Measurements from ENCODE around the gene CDH2.

The CDH2 gene

GRCh38 chr18:28113271-28114029, 63.5 kb downstream of the CDH2 start:
- no peaks in the 10 kb centered on the region for H3K9me3 ChIP-seq (ENCODE audit: control insufficient read depth, insufficient read depth, low read length)
- no peak overlapping the region for H3K27ac ChIP-seq (ENCODE audit: low read length)
- DNase-seq (ENCODE audit: low read depth, low spot score): no peak
- H3K4me1 ChIP-seq (ENCODE audit: control insufficient read depth, insufficient read depth, low read length): no peaks in the 10 kb centered on the region; the same call in 1 of the 2 replicates
- H3K36me3 ChIP-seq (ENCODE audit: control insufficient read depth, insufficient read depth, low read length): no peaks in the 10 kb centered on the region
- no peaks in the 10 kb centered on the region for H3K27me3 ChIP-seq (ENCODE audit: control insufficient read depth, insufficient read depth, low read length)
- WGBS (ENCODE audit: insufficient coverage, insufficient read length): no CpG with 5 or more reads among the region's 3 CpGs
- H3K4me3 ChIP-seq (ENCODE audit: low read length): no peak overlapping the region

DNA sequence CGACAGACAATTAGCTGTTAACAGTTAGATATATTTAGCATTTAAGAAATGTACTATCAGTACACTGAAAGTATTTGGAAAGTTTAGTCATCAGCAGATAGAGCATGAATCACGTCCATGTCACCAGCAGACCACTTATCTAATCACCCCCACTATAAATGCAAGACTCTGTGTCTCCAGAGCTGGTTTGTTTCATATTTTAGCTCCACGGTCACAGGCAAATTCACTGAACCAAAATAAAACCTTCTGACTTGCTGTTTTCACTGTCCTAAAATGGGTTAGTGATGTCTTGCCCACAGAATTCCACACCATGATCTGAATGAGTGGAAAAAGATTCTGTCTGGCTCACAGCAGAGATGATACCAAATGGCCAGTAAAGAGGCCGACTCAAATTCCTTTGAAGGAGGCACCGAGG, 64.9 kb downstream of the CDH2 start:
- H3K4me1 ChIP-seq (ENCODE audit: control insufficient read depth, insufficient read depth, low read length): no peaks in the 10 kb centered on the region
- H3K27ac ChIP-seq (ENCODE audit: low read length): no peak overlapping the region
- WGBS (ENCODE audit: insufficient coverage, insufficient read length): no CpG with 5 or more reads among the region's 5 CpGs
- H3K36me3 ChIP-seq (ENCODE audit: control insufficient read depth, insufficient read depth, low read length): no peaks in the 10 kb centered on the region
- no peak for DNase-seq (ENCODE audit: low read depth, low spot score)
- no peaks in the 10 kb centered on the region for H3K27me3 ChIP-seq (ENCODE audit: control insufficient read depth, insufficient read depth, low read length)
- H3K4me3 ChIP-seq (ENCODE audit: low read length): no peak overlapping the region
- H3K9me3 ChIP-seq (ENCODE audit: control insufficient read depth, insufficient read depth, low read length): no peaks in the 10 kb centered on the region

- DNase-seq (ENCODE audit: low read depth, low spot score): no peak
- no CpG with 5 or more reads among the region's 9 CpGs for WGBS (ENCODE audit: insufficient coverage, insufficient read length)
- H3K4me1 ChIP-seq (ENCODE audit: control insufficient read depth, insufficient read depth, low read length): no peaks in the 10 kb centered on the region
- no peaks in the 10 kb centered on the region for H3K27me3 ChIP-seq (ENCODE audit: control insufficient read depth, insufficient read depth, low read length)
- no peaks in the 10 kb centered on the region for H3K9me3 ChIP-seq (ENCODE audit: control insufficient read depth, insufficient read depth, low read length)
- H3K4me3 ChIP-seq (ENCODE audit: low read length): no peak overlapping the region
- no peak overlapping the region for H3K27ac ChIP-seq (ENCODE audit: low read length)
- H3K36me3 ChIP-seq (ENCODE audit: control insufficient read depth, insufficient read depth, low read length): no peaks in the 10 kb centered on the region
These were observed 66.0 kb downstream of the CDH2 start for GRCh38 chr18:28110924-28111323.

GRCh38 chr18:28109781-28110560, 67.0 kb downstream of the CDH2 start:
- Histone ChIP-seq H3K27ac (ENCODE audit: low read length) (no peak overlapping the region), H3K4me1 (ENCODE audit: control insufficient read depth, insufficient read depth, low read length) (no peaks in the 10 kb centered on the region), H3K27me3 (ENCODE audit: control insufficient read depth, insufficient read depth, low read length) (no peaks in the 10 kb centered on the region), H3K4me3 (ENCODE audit: low read length) (no peak overlapping the region), H3K36me3 (ENCODE audit: control insufficient read depth, insufficient read depth, low read length) (no peaks in the 10 kb centered on the region), H3K9me3 (ENCODE audit: control insufficient read depth, insufficient read depth, low read length) (no peaks in the 10 kb centered on the region)
- no CpG with 5 or more reads among the region's 5 CpGs for WGBS (ENCODE audit: insufficient coverage, insufficient read length)
- DNase-seq (ENCODE audit: low read depth, low spot score): no peak

DNA sequence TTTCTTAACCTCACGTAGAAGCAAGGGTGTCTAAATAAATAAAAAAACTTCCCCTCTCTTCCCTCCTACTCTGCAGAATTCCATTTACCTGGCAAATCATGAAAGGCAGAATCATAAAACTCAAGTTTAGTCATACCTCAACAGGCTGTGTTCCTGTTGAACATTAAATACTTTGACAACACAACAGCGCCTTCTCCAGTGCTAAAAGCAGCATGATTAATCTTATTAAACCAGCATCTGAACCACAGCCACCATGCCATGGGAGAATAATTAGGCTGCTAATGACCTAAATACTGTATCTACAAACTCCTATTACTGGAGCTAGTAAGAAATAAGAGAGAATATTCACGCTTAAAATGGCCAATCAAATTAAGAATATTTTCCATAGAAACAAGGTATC, 68.1 kb downstream of the CDH2 start:
- H3K4me1 ChIP-seq (ENCODE audit: control insufficient read depth, insufficient read depth, low read length): no peaks in the 10 kb centered on the region
- WGBS (ENCODE audit: insufficient coverage, insufficient read length): no CpG with 5 or more reads among the region's 3 CpGs
- no peak for DNase-seq (ENCODE audit: low read depth, low spot score)
- H3K4me3 ChIP-seq (ENCODE audit: low read length): no peak overlapping the region
- H3K27me3 ChIP-seq (ENCODE audit: control insufficient read depth, insufficient read depth, low read length): no peaks in the 10 kb centered on the region
- H3K36me3 ChIP-seq (ENCODE audit: control insufficient read depth, insufficient read depth, low read length): no peaks in the 10 kb centered on the region
- H3K27ac ChIP-seq (ENCODE audit: low read length): no peak overlapping the region
- H3K9me3 ChIP-seq (ENCODE audit: control insufficient read depth, insufficient read depth, low read length): no peaks in the 10 kb centered on the region

- Histone ChIP-seq H3K4me3 (ENCODE audit: low read length) (no peak overlapping the region), H3K36me3 (ENCODE audit: control insufficient read depth, insufficient read depth, low read length) (no peaks in the 10 kb centered on the region), H3K27ac (ENCODE audit: low read length) (no peak overlapping the region), H3K4me1 (ENCODE audit: control insufficient read depth, insufficient read depth, low read length) (no peaks in the 10 kb centered on the region), H3K9me3 (ENCODE audit: control insufficient read depth, insufficient read depth, low read length) (no peaks in the 10 kb centered on the region), H3K27me3 (ENCODE audit: control insufficient read depth, insufficient read depth, low read length) (no peaks in the 10 kb centered on the region)
- no CpG with 5 or more reads among the region's 1 CpG for WGBS (ENCODE audit: insufficient coverage, insufficient read length)
- no peak for DNase-seq (ENCODE audit: low read depth, low spot score)
These were observed 68.7 kb downstream of the CDH2 start for GRCh38 chr18:28108254-28108653.

DNA sequence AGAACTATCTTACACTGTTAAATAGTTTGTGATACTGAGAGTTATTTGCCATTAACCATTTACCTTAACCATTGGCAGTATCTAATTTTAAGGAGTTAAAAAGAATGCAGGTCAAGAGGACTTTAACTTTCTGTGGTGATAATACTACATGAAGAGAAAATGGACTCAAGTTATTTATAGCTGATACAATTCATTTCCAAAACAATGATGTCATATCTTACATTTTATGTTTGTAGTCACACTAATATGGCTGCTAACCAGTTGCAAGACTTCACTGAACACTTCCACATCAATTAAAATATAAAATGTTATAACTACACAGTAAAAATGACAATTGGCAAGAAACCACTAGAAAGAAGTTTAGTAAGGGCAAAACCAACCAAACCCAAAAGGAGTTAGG, 77.7 kb downstream of the CDH2 start:
- Histone ChIP-seq H3K27ac (ENCODE audit: low read length) (no peak overlapping the region), H3K4me3 (ENCODE audit: low read length) (no peak overlapping the region), H3K9me3 (ENCODE audit: control insufficient read depth, insufficient read depth, low read length) (no peaks in the 10 kb centered on the region), H3K27me3 (ENCODE audit: control insufficient read depth, insufficient read depth, low read length) (no peaks in the 10 kb centered on the region), H3K4me1 (ENCODE audit: control insufficient read depth, insufficient read depth, low read length) (no peaks in the 10 kb centered on the region), H3K36me3 (ENCODE audit: control insufficient read depth, insufficient read depth, low read length) (no peaks in the 10 kb centered on the region)
- DNase-seq (ENCODE audit: low read depth, low spot score): no peak

DNA sequence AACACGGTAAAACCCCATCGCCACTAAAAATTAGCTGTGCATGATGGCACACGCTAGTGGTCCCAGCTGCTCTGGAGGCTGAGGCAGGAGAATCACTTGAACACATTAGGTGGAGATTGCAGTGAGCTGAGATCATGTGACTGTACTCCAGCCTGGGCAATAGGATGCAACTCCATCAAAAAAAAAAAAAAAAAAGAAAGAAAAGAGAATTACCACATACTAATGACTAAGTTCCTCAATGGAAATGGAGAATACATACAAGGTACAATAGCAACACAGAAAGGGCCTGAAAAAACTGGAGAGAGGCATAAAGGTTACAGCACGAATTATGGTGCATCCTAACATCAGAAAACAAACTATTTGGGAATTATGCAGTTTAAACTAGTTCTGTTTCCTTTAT, 81.3 kb downstream of the CDH2 start:
- Histone ChIP-seq H3K4me3 (ENCODE audit: low read length) (no peak overlapping the region), H3K9me3 (ENCODE audit: control insufficient read depth, insufficient read depth, low read length) (no peaks in the 10 kb centered on the region), H3K4me1 (ENCODE audit: control insufficient read depth, insufficient read depth, low read length) (no peaks in the 10 kb centered on the region), H3K36me3 (ENCODE audit: control insufficient read depth, insufficient read depth, low read length) (no peaks in the 10 kb centered on the region), H3K27me3 (ENCODE audit: control insufficient read depth, insufficient read depth, low read length) (no peaks in the 10 kb centered on the region), H3K27ac (ENCODE audit: low read length) (no peak overlapping the region)
- DNase-seq (ENCODE audit: low read depth, low spot score): no peak
- WGBS (ENCODE audit: insufficient coverage, insufficient read length): no CpG with 5 or more reads among the region's 4 CpGs

- no peaks in the 10 kb centered on the region for H3K4me1 ChIP-seq (ENCODE audit: control insufficient read depth, insufficient read depth, low read length)
- H3K27me3 ChIP-seq (ENCODE audit: control insufficient read depth, insufficient read depth, low read length): no peaks in the 10 kb centered on the region
- H3K4me3 ChIP-seq (ENCODE audit: low read length): no peak overlapping the region
- H3K27ac ChIP-seq (ENCODE audit: low read length): no peak overlapping the region
- no CpG with 5 or more reads among the region's 3 CpGs for WGBS (ENCODE audit: insufficient coverage, insufficient read length)
- H3K9me3 ChIP-seq (ENCODE audit: control insufficient read depth, insufficient read depth, low read length): no peaks in the 10 kb centered on the region
- no peaks in the 10 kb centered on the region for H3K36me3 ChIP-seq (ENCODE audit: control insufficient read depth, insufficient read depth, low read length)
- no peak for DNase-seq (ENCODE audit: low read depth, low spot score)
These were observed 81.9 kb downstream of the CDH2 start for GRCh38 chr18:28095041-28095440.

- Histone ChIP-seq H3K36me3 (ENCODE audit: control insufficient read depth, insufficient read depth, low read length) (no peaks in the 10 kb centered on the region), H3K27me3 (ENCODE audit: control insufficient read depth, insufficient read depth, low read length) (peaks cover 4% of the 10 kb centered on the region; the same call in 1 of the 2 replicates), H3K9me3 (ENCODE audit: control insufficient read depth, insufficient read depth, low read length) (no peaks in the 10 kb centered on the region), H3K4me1 (ENCODE audit: control insufficient read depth, insufficient read depth, low read length) (no peaks in the 10 kb centered on the region; the same call in 1 of the 2 replicates), H3K4me3 (ENCODE audit: low read length) (no peak overlapping the region), H3K27ac (ENCODE audit: low read length) (no peak overlapping the region)
- no peak for DNase-seq (ENCODE audit: low read depth, low spot score)
- no CpG with 5 or more reads among the region's 2 CpGs for WGBS (ENCODE audit: insufficient coverage, insufficient read length)
These were observed 85.7 kb downstream of the CDH2 start for GRCh38 chr18:28091197-28091596.
